KMS-11 (cell line): ENCODE data around the gene ABI3BP.

Source experiments
- H2AFZ ChIP-seq: fragments of 200-600 bp; sonication (generic); 2 replicates; pipeline ENCODE4 v1.6.1; 2016; ENCODE audit warnings: antibody characterized with exemption, mixed run types, low read depth
- H3K27ac ChIP-seq: fragments of 200-600 bp; sonication (generic); 2 replicates; pipeline ENCODE4 v1.6.1; 2016; ENCODE audit warnings: mild to moderate bottlenecking, mixed run types
- H3K27me3 ChIP-seq: fragments of 200-600 bp; sonication (generic); 2 replicates; pipeline ENCODE4 v1.6.1; 2017; ENCODE audit warnings: mild to moderate bottlenecking, low read depth, mixed run types, moderate library complexity; ENCODE audit not compliant: insufficient read depth
- H3K36me3 ChIP-seq: fragments of 200-600 bp; sonication (generic); 2 replicates; pipeline ENCODE4 v1.6.1; 2017; ENCODE audit warnings: mild to moderate bottlenecking, mixed run types; ENCODE audit not compliant: insufficient read depth
- H3K4me1 ChIP-seq: fragments of 200-600 bp; sonication (generic); 2 replicates; pipeline ENCODE4 v1.6.1; 2016; ENCODE audit warnings: mild to moderate bottlenecking, low read depth, mixed run types; ENCODE audit not compliant: poor library complexity, severe bottlenecking
- H3K4me2 ChIP-seq: fragments of 200-600 bp; sonication (generic); 2 replicates; pipeline ENCODE4 v1.7.0; 2016; ENCODE audit warnings: mild to moderate bottlenecking, mixed run types
- H3K4me3 ChIP-seq: fragments of 200-600 bp; sonication (generic); IDR thresholded peaks from 2 replicates; pipeline ENCODE4 v1.6.1; 2017; ENCODE audit warnings: low read depth, low read length, mixed read lengths; ENCODE audit not compliant: insufficient read depth
- H3K79me2 ChIP-seq: fragments of 200-600 bp; sonication (generic); 2 replicates; pipeline ENCODE4 v1.6.1; 2016; ENCODE audit warnings: low read depth, mixed run types; ENCODE audit not compliant: insufficient read depth
- H3K9ac ChIP-seq: fragments of 200-600 bp; sonication (generic); 2 replicates; pipeline ENCODE4 v1.6.1; 2016; ENCODE audit warnings: mild to moderate bottlenecking, mixed run types
- H4K20me1 ChIP-seq: fragments of 200-600 bp; sonication (generic); 2 replicates; pipeline ENCODE4 v1.6.1; 2016; ENCODE audit warnings: mild to moderate bottlenecking, mixed run types; ENCODE audit not compliant: insufficient read depth
- CTCF ChIP-seq: fragments of 200-600 bp; sonication (generic); conservative IDR thresholded peaks from 2 replicates; pipeline ENCODE4 v1.6.1; 2017; ENCODE audit warnings: low read depth, mild to moderate bottlenecking, antibody characterized with exemption, low read length, moderate library complexity, mixed read lengths

The ABI3BP gene

DNA sequence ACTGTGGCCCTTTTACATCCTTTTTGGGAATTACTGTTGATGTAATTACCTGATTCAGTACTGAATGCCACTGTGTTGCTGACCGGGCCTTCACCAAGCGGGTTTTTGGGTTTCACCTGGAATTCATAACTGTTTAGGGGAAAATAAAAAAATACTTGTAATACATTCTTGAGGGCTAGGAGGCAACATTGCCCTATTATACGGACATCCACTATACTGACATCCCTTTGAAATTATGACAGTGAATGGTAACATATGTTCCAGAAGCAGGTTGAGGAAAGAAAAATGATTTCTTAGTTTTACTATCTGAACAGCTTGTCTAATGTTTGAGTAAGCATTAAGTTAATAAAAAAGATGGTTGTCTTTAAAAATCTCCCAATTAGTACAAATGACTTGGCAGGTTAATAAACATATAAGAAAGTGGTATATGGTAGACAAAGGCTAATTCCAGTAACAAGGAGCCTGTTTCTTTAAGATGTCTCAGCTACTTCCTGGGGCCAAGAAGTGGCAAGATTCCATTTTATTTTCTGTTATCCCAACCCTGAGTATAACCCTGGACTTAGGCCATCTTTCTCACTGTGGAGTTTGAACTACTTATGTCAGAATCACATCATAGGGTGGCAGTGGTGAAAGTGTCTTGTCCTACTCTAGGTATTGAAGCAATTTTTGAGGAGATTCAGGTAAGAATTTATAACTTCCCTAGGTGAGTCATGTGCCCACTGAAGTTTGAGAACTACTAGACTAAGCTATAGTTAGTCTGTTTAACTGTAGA lies 238.5 kb downstream of the ABI3BP start:
- Histone ChIP-seq H4K20me1 (no peaks in the 10 kb centered on the region), H3K4me2 (no peak overlapping the region), H3K27ac (no peak overlapping the region), H2AFZ (no peak overlapping the region), H3K4me1 (peaks cover 10% of the 10 kb centered on the region), H3K79me2 (no peaks in the 10 kb centered on the region), H3K27me3 (no peaks in the 10 kb centered on the region), H3K36me3 (no peaks in the 10 kb centered on the region), H3K4me3 (no peak overlapping the region), H3K9ac (no peak overlapping the region)
- no peak for TF ChIP-seq CTCF

- no peaks in the 10 kb centered on the region for H3K36me3 ChIP-seq
Observed at GRCh38 chr3:100753846-100754245, 239.4 kb downstream of the ABI3BP start.

DNA sequence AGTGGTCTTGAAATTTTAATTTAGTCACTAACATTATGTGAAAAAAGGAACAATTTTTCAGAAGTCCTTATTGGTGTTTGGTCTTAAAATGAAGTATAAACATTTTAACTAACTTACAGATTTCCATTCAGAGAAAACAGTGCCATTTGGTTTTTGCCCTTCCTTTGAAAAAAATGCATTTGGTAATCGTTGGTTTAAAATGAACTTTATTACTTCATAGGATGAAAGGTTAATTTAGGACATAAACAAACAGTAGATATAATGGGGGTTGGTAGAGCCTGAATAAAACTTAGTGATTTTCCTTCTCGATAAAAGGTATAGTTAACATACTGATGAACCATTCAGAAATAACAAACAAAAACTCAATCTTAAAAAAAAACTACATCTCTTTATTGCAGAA lies 244.3 kb downstream of the ABI3BP start:
- no peak for TF ChIP-seq CTCF
- Histone ChIP-seq H3K27ac (no peak overlapping the region), H3K4me1 (no peaks in the 10 kb centered on the region), H3K27me3 (no peaks in the 10 kb centered on the region), H3K79me2 (no peaks in the 10 kb centered on the region), H3K4me3 (no peak overlapping the region), H3K4me2 (no peak overlapping the region), H2AFZ (no peak overlapping the region), H3K36me3 (peaks cover 5% of the 10 kb centered on the region; the same call in 1 of the 2 replicates), H3K9ac (no peak overlapping the region), H4K20me1 (no peaks in the 10 kb centered on the region)

More at GRCh38 chr3:100753846-100754245, 239.4 kb downstream of the ABI3BP start:
- Histone ChIP-seq H3K4me3 (no peak overlapping the region), H2AFZ (no peak overlapping the region), H4K20me1 (no peaks in the 10 kb centered on the region), H3K79me2 (no peaks in the 10 kb centered on the region), H3K9ac (no peak overlapping the region), H3K27ac (no peak overlapping the region), H3K4me2 (no peak overlapping the region), H3K27me3 (no peaks in the 10 kb centered on the region), H3K4me1 (peaks cover 1% of the 10 kb centered on the region)
- TF ChIP-seq CTCF, result no peak

GRCh38 chr3:100748220-100748619 lies 245.0 kb downstream of the ABI3BP start:
- Histone ChIP-seq H2AFZ (no peak overlapping the region), H3K4me3 (no peak overlapping the region), H3K4me2 (no peak overlapping the region), H3K79me2 (no peaks in the 10 kb centered on the region), H3K36me3 (peaks cover 5% of the 10 kb centered on the region; the same call in 1 of the 2 replicates), H3K27ac (no peak overlapping the region), H3K27me3 (no peaks in the 10 kb centered on the region), H4K20me1 (no peaks in the 10 kb centered on the region), H3K4me1 (no peaks in the 10 kb centered on the region), H3K9ac (no peak overlapping the region)
- TF ChIP-seq CTCF, result no peak
